Right lobe of liver (tissue), 4 donors: ENCODE data around the gene CD19.

Experiments
- CTCF ChIP-seq, 4 donors: fragments of 200-600 bp in 3 of 4; fragments of 450-650 bp in 1 of 4; IDR thresholded peaks; one replicate each; pipeline versions ENCODE4 v1.5.1 to v1.8.0; 2016 to 2022; ENCODE audit warnings: antibody characterized with exemption in 4 of 4, mild to moderate bottlenecking in 2 of 4
- POLR2A ChIP-seq: fragments of 450-650 bp; IDR thresholded peaks from one replicate; pipeline ENCODE4 v1.6.1; 2017; ENCODE audit warnings: antibody characterized with exemption, mild to moderate bottlenecking
- donor health status: DM: no; HTN: no; CAD: no.
- donor health status: DM: no; HTN: no; CAD: no.
- donor health status: DM: no; HTN: yes; CAD: no.

GRCh38 chr16:28925386-28926228 is 6.2 kb upstream of the CD19 start:
- no peak for TF ChIP-seq CTCF (IDR thresholded peaks at IDR 0.05)
- TF ChIP-seq POLR2A, result peak; percentile 51
